Lower leg skin (tissue), 4 donors: Measurements from ENCODE around the gene AP5S1. TPM values are rescaled to one million over a fixed set of nuclear protein-coding genes. Genes with fewer than 3 reads are reported as not detected.

ENCODE experiments used
- DNase-seq, 2 donors: peaks; one replicate each; pipeline ENCODE4 v3.0.0-alpha.2; 2019; ENCODE audit warnings: low spot score in 2 of 2
- H3K4me3 ChIP-seq: fragments of 200-600 bp; sonication (generic); 2 replicates; pipeline ENCODE4 v1.5.1; 2017; ENCODE audit warnings: mild to moderate bottlenecking, low read depth; ENCODE audit not compliant: poor library complexity, severe bottlenecking
- CTCF ChIP-seq, 3 donors: fragments of 450-650 bp; IDR thresholded peaks; one replicate each; pipeline ENCODE4 v1.5.1; 2016; ENCODE audit warnings: antibody characterized with exemption in 3 of 3, mild to moderate bottlenecking in 3 of 3, moderate library complexity in 2 of 3
- POLR2A ChIP-seq, 2 donors: fragments of 450-650 bp; IDR thresholded peaks; one replicate each; pipeline ENCODE4 v1.6.1; 2016 to 2017; ENCODE audit warnings: antibody characterized with exemption in 2 of 2, mild to moderate bottlenecking in 1 of 2, moderate library complexity in 1 of 2
- WGBS, 2 donors: methylation state at CpG; one replicate each; pipeline ENCODE4 v1.1.5; 2018; 5-methylcytosine and 5-hydroxymethylcytosine counted together
- intact Hi-C: fragments of 100-400 bp; cut with DNase I; formaldehyde crosslinking; loops from one replicate; pipeline ENCODE4 v1.15.0; 2023; ENCODE audit warnings: low total_unique reads
- total RNA-seq, 4 donors: library from RNA; depleted of rRNA; stranded (reverse); fragments of >200 nt; gene quantifications; one replicate each; pipeline ENCODE4 v1.1.0, GENCODE V29; 2016

AP5S1 gene
- total RNA-seq, 4 donors from 2014 or later: 7.7 to 16.8 (median 10.5) TPM

GRCh38 chr20:3846740-3847428 lies 26.5 kb downstream of the AP5S1 start, which contains the start of gene MAVS:
Gene MAVS (plus strand): TSS chr20:3846834. CDS start chr20:3854625, 7,791 bp downstream.
- intact Hi-C loops: no loop called here
- DNase-seq: peak; percentile 83 to 98
- H3K4me3 ChIP-seq: peak within 1 kb of the TSS; percentile 71
- TF ChIP-seq CTCF (IDR thresholded peaks at IDR 0.05) (no peak), POLR2A (IDR thresholded peaks at IDR 0.05) (no peak)
- 1% methylated on average over 20 to 48 of the region's 72 CpGs for WGBS, 2 donors

- intact Hi-C loops: no loop called here
- 22 to 27% methylated on average over 8 of the region's 8 CpGs for WGBS, 2 donors
- peak overlapping the region; percentile 71 for H3K4me3 ChIP-seq
- no peak for TF ChIP-seq CTCF (IDR thresholded peaks at IDR 0.05)
- TF ChIP-seq POLR2A (IDR thresholded peaks at IDR 0.05): no peak
- no peak for DNase-seq
These were observed 27.1 kb downstream of the AP5S1 start for GRCh38 chr20:3847429-3847940.

GRCh38 chr20:3848565-3848964 lies 28.2 kb downstream of the AP5S1 start:
- WGBS, 2 donors: 71 to 76% methylated on average over 1 of the region's 1 CpG
- no peak overlapping the region for H3K4me3 ChIP-seq
- TF ChIP-seq CTCF (IDR thresholded peaks at IDR 0.05) (no peak), POLR2A (IDR thresholded peaks at IDR 0.05) (no peak)
- intact Hi-C loops: no loop called here
- DNase-seq: no peak

- H3K4me3 ChIP-seq: no peak overlapping the region
- no peak for DNase-seq
- WGBS, 2 donors: 40 to 55% methylated on average over 4 of the region's 4 CpGs
- TF ChIP-seq CTCF (IDR thresholded peaks at IDR 0.05) (no peak), POLR2A (IDR thresholded peaks at IDR 0.05) (no peak)
- intact Hi-C loops: no loop called here
These were observed 34.1 kb downstream of the AP5S1 start for GRCh38 chr20:3854462-3854871.

GRCh38 chr20:3857405-3857804 lies 37.1 kb downstream of the AP5S1 start:
- TF ChIP-seq POLR2A (IDR thresholded peaks at IDR 0.05): no peak
- no peak for TF ChIP-seq CTCF (IDR thresholded peaks at IDR 0.05)
- no peak for DNase-seq
- WGBS, 2 donors: 73 to 76% methylated on average over 14 of the region's 14 CpGs
- H3K4me3 ChIP-seq: no peak overlapping the region
- intact Hi-C loops: no loop called here
